ENCODE measurements around the gene CYP46A1. TPM values are rescaled to one million over a fixed set of nuclear protein-coding genes. Genes with fewer than 3 reads are reported as not detected.
A peak's percentile ranks its signal among the peaks of the same experiment; 100 is the strongest.

The CYP46A1 gene
- total and polyA plus RNA-seq, 2 experiments from 2014 or later = 0.22 to 0.29 TPM

DNA sequence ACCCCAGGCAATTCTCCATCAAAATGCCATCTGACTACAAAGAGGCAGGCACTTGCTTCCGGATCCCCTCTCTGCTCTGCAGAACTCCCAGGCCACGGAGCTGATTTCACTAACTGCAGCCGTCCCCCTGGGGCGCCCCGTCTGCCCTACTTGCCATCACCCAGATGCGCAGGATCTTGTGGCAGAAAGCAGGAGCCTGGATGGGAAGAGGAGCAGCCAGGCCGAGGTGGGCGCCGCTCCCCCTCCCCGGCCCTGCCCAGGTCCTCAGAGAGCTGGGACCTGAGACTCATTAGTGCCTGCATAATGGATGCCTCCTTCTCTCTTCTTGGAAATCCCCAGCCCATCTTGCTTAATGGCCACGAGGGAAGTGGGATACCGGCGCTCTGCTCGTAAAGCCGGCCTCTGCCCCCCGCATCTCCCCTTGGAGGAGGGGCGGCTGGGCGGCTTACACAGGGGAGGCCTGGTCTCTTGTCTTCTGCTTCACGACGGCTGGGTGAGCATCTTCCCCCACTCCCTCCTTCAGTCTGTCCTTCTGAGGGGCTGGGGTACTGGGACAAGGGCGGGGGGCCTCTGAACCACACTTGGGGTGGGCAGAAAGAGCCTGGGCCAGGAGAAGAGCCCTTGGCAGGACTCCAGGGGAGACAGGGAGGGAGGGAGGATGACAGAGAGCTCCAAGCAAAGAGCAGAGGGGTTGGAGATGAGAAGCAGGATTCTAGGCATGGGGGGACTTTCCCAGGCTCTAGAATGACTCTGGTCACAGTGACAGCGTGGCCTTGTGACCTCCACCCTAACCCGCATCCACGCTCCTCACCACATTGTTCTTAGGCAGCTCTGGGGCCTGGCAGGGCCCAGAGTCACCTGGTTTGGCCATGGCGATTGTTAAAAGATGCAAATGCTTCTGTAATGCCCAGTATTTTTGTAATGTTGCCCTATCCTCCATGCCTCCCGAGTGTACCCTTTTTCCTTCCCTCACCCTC lies 89.7 kb downstream of the CYP46A1 start:
- no peaks in the 10 kb centered on the region for H3K9me3 ChIP-seq (ENCODE audit: low read depth)
- no peak overlapping the region for H3K4me2 ChIP-seq (ENCODE audit: unreplicated experiment)
- in situ Hi-C loops (cut with MboI) = no loop called here
- H3K36me3 ChIP-seq (ENCODE audit: low read depth) = no peaks in the 10 kb centered on the region
- H3K9ac ChIP-seq = peak overlapping the region; percentile 20; the same call in 1 of the 2 replicates
- H3K4me3 ChIP-seq = no peak overlapping the region
- peaks cover 13% of the 10 kb centered on the region; the same call in 1 of the 2 replicates for H3F3A ChIP-seq (ENCODE audit: insufficient read depth)
- no peak for TF ChIP-seq EZH2 (IDR thresholded peaks at IDR 0.05; ENCODE audit: insufficient read depth, poor library complexity, severe bottlenecking)
- TF ChIP-seq EZH2phosphoT487 (IDR thresholded peaks at IDR 0.05; ENCODE audit: insufficient read depth, low read depth) = no peak
- no peak for DNase-seq
- WGBS, 2 experiments (ENCODE audit: low coverage in 1 of 2, low lambda C conversion rate in 2 of 2, missing lambda C conversion rate in 2 of 2) = 91 to 94% methylated on average over 22 to 26 of the region's 26 CpGs
- H3K9me2 ChIP-seq (ENCODE audit: insufficient read depth) = no peaks in the 10 kb centered on the region
- H3K27me3 ChIP-seq (replicated peaks; ENCODE audit: insufficient read depth) = no peaks in the 10 kb centered on the region
- no peak overlapping the region for H2AFZ ChIP-seq
- H4K20me1 ChIP-seq (ENCODE audit: insufficient read depth) = no peaks in the 10 kb centered on the region
- H3K79me2 ChIP-seq (ENCODE audit: insufficient read depth) = no peaks in the 10 kb centered on the region
- H3K27ac ChIP-seq = no peak overlapping the region
- H3K4me1 ChIP-seq (ENCODE audit: insufficient read depth) = peaks cover 11% of the 10 kb centered on the region

DNA sequence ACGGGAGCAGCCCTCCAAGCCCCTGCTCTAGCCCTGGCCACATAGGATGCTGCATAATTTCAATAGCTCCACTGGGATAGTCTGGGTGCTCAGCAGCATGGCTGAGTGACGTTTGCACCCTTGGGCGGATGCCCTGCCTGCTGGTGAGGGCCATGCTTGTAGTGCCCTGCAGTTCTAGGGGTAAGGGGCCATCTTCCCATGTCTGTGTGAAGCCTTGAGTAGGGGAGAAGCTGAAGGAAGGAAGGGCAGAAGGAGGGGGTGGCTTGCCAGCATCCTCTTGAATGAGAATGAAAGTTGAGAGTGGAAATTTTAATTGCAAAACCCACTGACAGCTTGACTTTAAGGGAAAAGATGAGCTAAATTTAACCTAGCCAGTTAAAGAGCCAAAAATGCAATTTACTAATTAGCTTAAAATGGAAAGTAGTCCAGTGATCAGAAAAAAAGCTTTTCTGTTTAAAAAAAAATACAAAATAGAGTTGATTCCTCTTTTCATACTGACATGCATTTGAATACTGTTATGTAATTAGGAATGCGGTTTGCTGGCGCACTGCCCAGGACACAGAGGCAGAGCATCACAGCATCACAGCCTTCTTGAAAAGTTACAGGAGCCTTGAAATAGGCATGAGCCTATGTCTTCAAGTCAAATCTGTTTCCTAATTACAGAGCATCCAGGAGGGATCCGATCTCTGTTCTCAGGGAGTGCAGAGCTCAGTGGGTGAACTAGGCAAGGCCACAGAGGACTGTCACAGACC lies 90.6 kb downstream of the CYP46A1 start:
- no peaks in the 10 kb centered on the region for H3K9me3 ChIP-seq (ENCODE audit: low read depth)
- no peaks in the 10 kb centered on the region for H4K20me1 ChIP-seq (ENCODE audit: insufficient read depth)
- H3K27ac ChIP-seq = no peak overlapping the region
- TF ChIP-seq EZH2phosphoT487 (IDR thresholded peaks at IDR 0.05; ENCODE audit: insufficient read depth, low read depth) (no peak), EZH2 (IDR thresholded peaks at IDR 0.05; ENCODE audit: insufficient read depth, poor library complexity, severe bottlenecking) (no peak)
- no peaks in the 10 kb centered on the region for H3K27me3 ChIP-seq (replicated peaks; ENCODE audit: insufficient read depth)
- H3K4me2 ChIP-seq (ENCODE audit: unreplicated experiment) = no peak overlapping the region
- H3K4me1 ChIP-seq (ENCODE audit: insufficient read depth) = peaks cover 16% of the 10 kb centered on the region
- no peaks in the 10 kb centered on the region for H3K79me2 ChIP-seq (ENCODE audit: insufficient read depth)
- WGBS, 2 experiments (ENCODE audit: low coverage in 1 of 2, low lambda C conversion rate in 2 of 2, missing lambda C conversion rate in 2 of 2) = 59 to 60% methylated on average over 6 of the region's 6 CpGs
- no peaks in the 10 kb centered on the region for H3K36me3 ChIP-seq (ENCODE audit: low read depth)
- in situ Hi-C loops (cut with MboI) = no loop called here
- no peak overlapping the region for H3K4me3 ChIP-seq
- H3K9me2 ChIP-seq (ENCODE audit: insufficient read depth) = no peaks in the 10 kb centered on the region
- no peak overlapping the region for H3K9ac ChIP-seq
- H2AFZ ChIP-seq = no peak overlapping the region
- H3F3A ChIP-seq (ENCODE audit: insufficient read depth) = peaks cover 13% of the 10 kb centered on the region; the same call in 1 of the 2 replicates
- peak; percentile 55 for DNase-seq

DNA sequence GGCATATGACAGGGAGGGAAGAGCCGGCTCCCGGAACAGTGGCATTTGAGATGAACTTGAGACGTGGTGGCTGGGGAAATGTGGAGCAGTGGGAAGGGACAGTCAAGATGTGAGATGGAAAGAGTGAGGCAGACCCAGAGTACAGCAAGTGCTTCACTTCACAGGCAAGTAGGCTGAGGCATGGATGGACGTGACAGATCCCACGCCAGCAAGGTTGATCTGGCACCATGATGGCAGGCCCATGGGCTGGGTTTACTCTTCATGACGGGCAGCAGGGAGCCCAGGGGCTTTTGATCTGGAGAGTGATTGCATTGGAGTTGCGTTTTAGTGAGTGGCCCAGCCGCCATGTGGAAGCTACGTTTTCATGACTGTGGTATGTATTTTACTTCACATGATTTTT lies 91.3 kb downstream of the CYP46A1 start:
- Histone ChIP-seq H4K20me1 (ENCODE audit: insufficient read depth) (no peaks in the 10 kb centered on the region), H3K9me3 (ENCODE audit: low read depth) (no peaks in the 10 kb centered on the region), H3K4me2 (ENCODE audit: unreplicated experiment) (no peak overlapping the region), H2AFZ (no peak overlapping the region), H3K27me3 (replicated peaks; ENCODE audit: insufficient read depth) (no peaks in the 10 kb centered on the region), H3K36me3 (ENCODE audit: low read depth) (no peaks in the 10 kb centered on the region), H3F3A (ENCODE audit: insufficient read depth) (peaks cover 18% of the 10 kb centered on the region; the same call in 1 of the 2 replicates), H3K27ac (no peak overlapping the region), H3K9ac (no peak overlapping the region), H3K9me2 (ENCODE audit: insufficient read depth) (no peaks in the 10 kb centered on the region), H3K4me1 (ENCODE audit: insufficient read depth) (peaks cover 16% of the 10 kb centered on the region), H3K79me2 (ENCODE audit: insufficient read depth) (no peaks in the 10 kb centered on the region), H3K4me3 (no peak overlapping the region)
- in situ Hi-C loops (cut with MboI) = no loop called here
- no peak for DNase-seq
- 84 to 85% methylated on average over 9 of the region's 9 CpGs for WGBS, 2 experiments (ENCODE audit: low coverage in 1 of 2, low lambda C conversion rate in 2 of 2, missing lambda C conversion rate in 2 of 2)
- no peak for TF ChIP-seq EZH2 (IDR thresholded peaks at IDR 0.05; ENCODE audit: insufficient read depth, poor library complexity, severe bottlenecking)
- no peak for TF ChIP-seq EZH2phosphoT487 (IDR thresholded peaks at IDR 0.05; ENCODE audit: insufficient read depth, low read depth)

Other genes starting within 250 kb of the CYP46A1 start
- 54.6 and 65.6 TPM in 2 replicates for gene SETD3, start 203.4 kb upstream of the CYP46A1 start, total RNA-seq (2014; rRNA removed; shearing (Covaris generic))
- 43.3 and 46.9 TPM in 2 replicates for gene SETD3, start 203.4 kb upstream of the CYP46A1 start, polyA plus RNA-seq (2016; fragmentation: Nextera tagmentation; extraction: Ambion mirVana)
- 4.4 and 20.9 TPM in 2 replicates for gene CCNK, start 202.9 kb upstream of the CYP46A1 start, total RNA-seq (2014; rRNA removed; shearing (Covaris generic))
- 20.9 and 25.6 TPM in 2 replicates for gene CCNK, start 202.9 kb upstream of the CYP46A1 start, polyA plus RNA-seq (2016; fragmentation: Nextera tagmentation; extraction: Ambion mirVana)
- 9.0 and 11.0 TPM in 2 replicates for gene CCDC85C, start 80.1 kb upstream of the CYP46A1 start, total RNA-seq (2014; rRNA removed; shearing (Covaris generic))
- 0.68 and 1.1 TPM in 2 replicates for gene CCDC85C, start 80.1 kb upstream of the CYP46A1 start, polyA plus RNA-seq (2016; fragmentation: Nextera tagmentation; extraction: Ambion mirVana)
- gene HHIPL1, start 39.2 kb upstream of the CYP46A1 start, total RNA-seq (2014; rRNA removed; shearing (Covaris generic)) = 11.3 and 19.2 TPM in 2 replicates
- gene HHIPL1, start 39.2 kb upstream of the CYP46A1 start, polyA plus RNA-seq (2016; fragmentation: Nextera tagmentation; extraction: Ambion mirVana) = 5.8 and 6.5 TPM in 2 replicates
- 17.9 and 35.8 TPM in 2 replicates for gene EML1, start 109.1 kb downstream of the CYP46A1 start, total RNA-seq (2014; rRNA removed; shearing (Covaris generic))
- 14.8 and 15.0 TPM in 2 replicates for gene EML1, start 109.1 kb downstream of the CYP46A1 start, polyA plus RNA-seq (2016; fragmentation: Nextera tagmentation; extraction: Ambion mirVana)

Data from GM23248 (cell line).